Ecto neural progenitor cell (in vitro differentiated cells): ENCODE results near the gene PLA2G4C.

Experiments
- DNase-seq: peaks from one replicate; pipeline ENCODE4 v3.0.0-alpha.2; 2018; ENCODE audit warnings: low spot score

The PLA2G4C gene

DNA sequence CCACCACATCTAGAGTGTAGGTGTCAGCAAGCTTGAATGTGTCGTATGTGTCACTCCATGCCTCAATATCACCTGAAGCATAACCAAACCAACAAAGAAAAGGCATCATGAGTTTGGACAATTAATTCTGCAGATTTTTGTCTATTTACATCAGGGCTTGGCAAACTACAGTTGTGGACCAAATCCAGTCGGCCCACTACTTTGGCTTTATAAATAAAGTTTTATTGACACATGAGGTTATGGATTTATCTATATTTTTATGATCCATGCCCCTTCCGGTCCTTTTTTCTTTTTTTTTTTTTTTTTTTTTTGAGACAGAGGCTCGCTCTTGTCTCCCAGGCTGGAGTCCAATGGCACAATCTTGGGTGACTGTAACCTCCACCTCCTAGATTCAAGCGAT lies 57.5 kb downstream of the PLA2G4C start:
- no peak for DNase-seq

DNA sequence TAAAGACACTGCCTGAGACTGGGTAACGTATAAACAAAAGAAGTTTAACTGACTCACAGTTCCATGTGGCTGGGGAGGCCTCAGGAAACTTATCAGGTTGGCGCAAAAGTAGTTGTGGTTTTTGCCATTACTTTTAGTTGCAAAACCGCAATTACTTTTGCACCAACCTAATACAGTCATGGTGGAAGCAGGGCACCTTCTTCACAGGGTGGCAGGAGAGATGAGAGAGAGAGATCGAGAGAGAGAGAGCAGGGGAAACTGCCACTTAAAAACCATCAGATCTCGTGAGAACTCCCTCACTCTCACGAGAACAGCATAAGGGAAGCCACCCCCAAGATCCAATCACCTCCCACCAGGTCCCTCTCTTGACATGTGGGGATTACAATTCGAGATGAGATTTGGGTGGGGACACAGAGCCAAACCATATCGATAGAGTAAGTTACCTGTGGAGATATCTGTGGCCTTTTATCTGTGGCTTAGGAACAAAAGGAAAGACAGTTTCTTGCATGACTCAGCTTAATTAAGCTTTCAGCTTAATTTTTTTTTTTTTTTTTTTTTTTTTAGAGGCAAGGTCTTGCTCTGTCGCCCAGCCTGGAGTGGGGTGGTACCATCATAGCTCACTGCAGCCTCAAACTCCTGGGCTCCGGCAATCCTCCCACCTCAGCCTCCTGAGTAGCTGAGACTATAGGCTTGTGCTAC lies 59.1 kb downstream of the PLA2G4C start:
- no peak for DNase-seq

DNA sequence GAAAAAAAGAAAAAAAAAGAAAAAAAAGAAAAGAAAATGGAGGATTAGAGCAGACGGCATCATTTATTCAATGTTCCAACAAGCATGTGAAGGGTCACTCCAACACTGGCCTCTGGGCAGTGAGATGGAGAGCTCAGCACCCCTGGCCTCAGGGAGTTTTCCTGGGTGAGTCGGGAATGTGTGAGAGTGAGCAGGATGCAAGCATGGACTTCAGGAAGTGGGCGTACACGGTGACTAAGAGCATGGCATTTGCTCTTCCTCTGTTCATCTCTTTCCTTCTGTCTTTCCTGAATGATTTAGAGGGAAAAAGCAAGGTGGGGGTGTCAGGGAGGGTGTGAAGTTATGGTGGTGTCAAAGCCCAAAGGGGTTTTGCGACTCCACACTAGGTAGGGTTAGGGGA lies 66.1 kb downstream of the PLA2G4C start:
- no peak for DNase-seq

DNA sequence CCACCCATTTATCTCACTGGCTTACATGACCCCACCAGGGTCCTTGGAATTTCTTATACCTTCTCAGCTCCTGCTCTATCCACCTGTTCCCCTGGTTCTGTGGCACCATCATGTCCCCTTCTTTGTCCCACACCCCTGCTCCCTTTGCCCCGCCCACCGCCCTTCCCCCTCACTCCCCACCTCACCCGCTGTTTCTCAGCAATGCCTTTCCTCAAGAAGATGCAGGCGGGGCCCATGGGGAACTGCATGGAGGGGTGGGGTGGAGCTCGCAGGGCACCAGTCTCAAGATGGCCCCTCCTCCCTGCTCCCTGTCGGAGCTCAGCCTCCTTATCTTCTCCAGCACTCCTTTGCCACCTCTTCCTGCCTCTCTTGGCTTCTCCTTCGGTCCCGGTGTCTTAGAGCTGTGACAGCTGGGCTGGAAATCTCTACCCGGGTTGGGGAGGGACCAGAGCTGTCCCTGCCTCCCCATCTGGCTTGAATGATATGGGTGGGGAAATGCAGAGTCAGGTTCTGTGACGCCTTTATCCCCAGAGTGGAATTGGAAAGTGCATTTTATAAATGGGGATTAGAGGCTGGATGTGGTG lies 66.8 kb downstream of the PLA2G4C start, which contains the start of gene CABP5:
Gene CABP5 (minus strand): TSS at position 405 of the 584 bp plus-strand sequence. CDS start 157 bp downstream, at position 248.
- no peak for DNase-seq

DNA sequence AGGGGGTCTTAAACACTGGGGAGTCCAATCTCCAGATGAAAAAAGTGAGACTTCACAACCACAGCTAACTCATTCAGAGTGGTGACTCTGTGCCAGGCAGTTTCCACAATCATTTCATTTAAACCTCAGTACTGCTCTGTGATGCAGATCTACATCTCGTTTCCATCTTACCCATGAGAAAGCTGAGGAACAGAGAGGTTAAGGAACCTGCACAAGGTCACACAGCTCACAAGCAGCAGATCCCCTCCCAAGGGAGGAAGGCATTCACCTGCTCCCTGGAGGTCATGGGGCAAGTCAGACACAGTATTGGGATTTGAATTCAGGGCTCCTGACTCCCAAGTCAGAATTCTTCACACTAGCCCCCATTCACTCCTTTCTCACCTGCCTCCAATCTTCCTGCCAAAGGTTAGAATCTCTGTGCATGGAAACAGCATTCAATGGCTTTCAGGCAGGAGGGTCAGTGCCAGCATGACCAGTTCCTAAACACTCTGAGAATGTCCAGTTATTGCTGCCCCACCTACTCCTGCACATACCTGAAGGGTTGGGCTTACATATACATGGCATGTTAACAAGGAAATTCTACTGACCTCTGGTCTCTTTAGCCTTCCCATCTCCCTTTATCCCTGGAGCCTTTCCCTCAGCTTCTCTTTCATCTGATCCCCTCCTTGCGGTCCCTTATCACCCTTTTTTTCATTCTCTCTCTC lies 68.6 kb downstream of the PLA2G4C start:
- DNase-seq: no peak

- no peak for DNase-seq
Measured at GRCh38 chr19:48036765-48037164, 73.9 kb downstream of the PLA2G4C start.

DNA sequence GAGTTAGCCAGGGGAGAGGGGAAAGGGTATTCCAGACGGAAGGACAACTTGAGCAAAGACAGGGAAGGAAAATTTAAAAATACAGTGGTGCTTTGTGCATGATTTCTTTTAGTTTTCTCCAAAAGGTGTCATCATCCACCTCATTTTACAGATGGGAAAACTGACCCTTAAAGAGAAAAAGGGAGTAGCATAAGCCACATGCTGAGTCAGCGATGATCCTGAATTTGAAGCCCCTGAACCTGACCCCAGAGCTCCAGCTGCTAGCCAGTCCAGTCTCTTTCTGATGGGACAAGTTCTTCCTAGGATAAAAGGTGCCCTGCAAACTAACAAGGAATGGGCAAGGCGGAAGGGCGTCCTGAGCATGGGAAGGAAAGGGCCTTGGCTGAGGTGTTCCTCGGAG lies 77.0 kb downstream of the PLA2G4C start:
- no peak for DNase-seq

GRCh38 chr19:48030073-48030472 lies 80.5 kb downstream of the PLA2G4C start:
- no peak for DNase-seq

DNA sequence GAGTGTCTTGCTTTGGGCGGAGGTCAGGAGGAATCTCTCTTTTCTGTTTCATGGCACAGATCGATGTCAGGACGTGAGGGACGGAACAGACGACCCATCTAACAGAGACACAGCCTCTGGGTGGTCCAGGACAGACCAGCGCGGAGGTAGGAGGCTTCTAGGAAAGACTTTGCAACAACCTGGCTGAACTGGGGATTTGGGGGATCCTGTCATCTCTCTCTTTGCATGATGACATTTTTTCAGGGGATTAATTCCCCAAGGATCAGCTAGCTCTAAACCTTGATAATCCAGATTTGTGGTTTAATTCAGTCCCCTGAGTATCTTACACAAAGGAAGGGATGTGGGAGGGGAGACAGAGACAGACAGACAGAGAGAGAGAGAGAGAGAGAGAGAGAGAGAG lies 81.2 kb downstream of the PLA2G4C start:
- DNase-seq: no peak

DNA sequence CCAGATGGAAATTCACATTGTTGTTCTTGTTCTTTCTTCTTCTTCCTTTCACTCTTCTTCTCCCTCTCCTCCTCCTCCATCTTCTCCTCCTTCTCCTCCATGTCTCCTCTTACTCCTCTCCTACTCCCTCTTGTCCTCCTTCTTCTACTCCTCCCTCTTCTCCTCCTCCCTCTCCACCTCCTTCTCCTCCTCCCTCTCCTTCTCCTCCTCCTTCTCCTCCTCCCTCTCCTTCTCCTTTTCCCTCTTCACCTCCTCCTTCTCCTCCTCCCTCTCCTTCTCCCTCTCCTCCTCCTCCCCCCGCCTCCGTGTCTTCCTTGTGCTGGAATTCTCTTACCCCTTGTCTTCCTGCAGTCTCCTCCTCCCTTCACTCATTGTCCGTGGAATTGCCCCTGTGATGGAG lies 85.1 kb downstream of the PLA2G4C start:
- DNase-seq: no peak

GRCh38 chr19:48023518-48023917 lies 87.1 kb downstream of the PLA2G4C start:
- no peak for DNase-seq

GRCh38 chr19:48023011-48023410 lies 87.6 kb downstream of the PLA2G4C start:
- DNase-seq: no peak

DNA sequence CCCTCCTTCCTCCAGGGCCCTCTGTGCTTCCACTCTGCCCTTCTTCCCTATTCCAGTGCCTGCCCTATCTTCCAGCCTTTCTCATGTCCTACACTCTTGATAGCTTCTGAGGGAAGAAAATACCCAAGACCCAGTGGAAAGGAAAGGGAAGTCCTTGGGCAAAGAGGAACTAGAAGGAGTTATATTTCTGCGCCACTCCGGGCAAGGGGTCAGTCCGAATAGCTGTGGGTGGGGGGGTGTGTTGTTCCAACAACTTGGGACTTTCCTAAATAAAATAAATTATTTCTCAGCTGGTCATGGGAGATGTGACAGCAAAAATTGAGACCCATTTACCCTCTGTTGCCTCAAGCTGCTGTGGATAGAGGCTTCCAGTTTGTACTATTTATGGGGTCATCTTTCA lies 89.9 kb downstream of the PLA2G4C start:
- no peak for DNase-seq

DNA sequence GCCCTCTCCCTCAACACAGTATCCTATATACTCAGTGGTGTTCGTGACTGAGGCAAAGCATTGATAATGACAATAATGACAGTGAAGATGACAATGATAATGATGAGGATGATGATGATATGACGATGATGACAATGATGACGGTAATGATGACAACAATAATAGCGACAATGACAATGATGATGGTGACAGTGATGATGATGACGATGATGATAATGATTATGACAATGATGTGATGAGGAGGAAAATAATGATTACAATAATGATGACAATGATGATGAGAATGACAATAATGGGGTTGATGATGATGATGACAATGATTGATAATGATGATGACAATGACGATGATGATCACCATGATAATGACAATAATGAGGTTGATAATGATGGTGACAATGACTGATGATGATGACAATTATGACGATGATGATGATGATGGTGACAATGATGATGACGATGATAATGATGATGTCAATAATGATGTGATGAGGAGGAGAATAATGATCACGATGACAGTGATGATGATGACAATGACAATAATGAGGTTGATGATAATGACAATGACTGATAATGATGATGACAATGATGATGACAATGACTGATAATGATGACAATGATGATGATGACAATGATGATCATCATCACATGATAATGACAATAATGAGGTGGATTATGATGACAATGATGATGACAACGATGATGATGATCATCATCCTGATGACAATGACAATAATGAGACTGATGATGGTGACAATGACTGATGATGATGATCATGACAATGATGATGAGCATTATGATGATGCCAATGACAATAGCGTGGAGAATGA lies 99.5 kb downstream of the PLA2G4C start:
- no peak for DNase-seq

DNA sequence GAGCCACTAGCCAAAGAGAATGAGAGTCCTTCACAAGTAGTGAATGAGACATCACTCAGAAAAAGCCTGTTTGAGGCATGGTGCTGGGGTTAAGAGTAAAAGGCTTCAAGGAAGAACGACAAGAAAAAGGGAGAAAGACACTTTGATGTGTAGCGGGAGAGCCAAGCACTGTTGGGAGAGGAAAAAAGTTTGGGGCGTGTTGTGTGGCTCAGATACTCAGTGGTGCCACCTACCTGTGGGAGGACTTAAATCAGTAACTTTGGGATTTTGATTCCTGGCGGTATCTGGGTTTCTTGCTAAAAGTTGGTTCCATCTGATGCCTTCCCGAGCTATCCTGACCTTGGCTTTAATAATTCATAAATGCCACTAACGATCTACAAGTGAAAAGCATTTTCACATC lies 103.9 kb downstream of the PLA2G4C start:
- no peak for DNase-seq

GRCh38 chr19:48004236-48004635 lies 106.4 kb downstream of the PLA2G4C start:
- DNase-seq: no peak

- no peak for DNase-seq
Measured at GRCh38 chr19:48000846-48001245, 109.8 kb downstream of the PLA2G4C start.

GRCh38 chr19:47998800-47999199 lies 111.8 kb downstream of the PLA2G4C start:
- DNase-seq: no peak
